Sciatic nerve (tissue), 2 donors: ENCODE data around the gene IZUMO1. TPM values are rescaled to one million over a fixed set of nuclear protein-coding genes. Genes with fewer than 3 reads are reported as not detected.

Experiments
- ATAC-seq: fragments of 200-7000 bp; cut with Tn5 transposase; one replicate; pipeline ENCODE4 v1.9.1; 2020; ENCODE audit warnings: mild to moderate bottlenecking, moderate library complexity
- DNase-seq: peaks from one replicate; pipeline ENCODE4 v3.0.0-alpha.2; 2020; ENCODE audit warnings: low spot score
- intact Hi-C: fragments of 100-400 bp; cut with DNase I; formaldehyde crosslinking; loops from one replicate; pipeline ENCODE4 v1.14.2; 2022
- total RNA-seq: library from RNA; stranded (reverse); fragmentation: NEBNext Ultra II Directional; extraction: Animal tissue kit (Norgen Biotek cat#: 25700); gene quantifications from one replicate; pipeline ENCODE4 v1.2.1, GENCODE V29; 2021
- donor health status: DM: no; HTN: no; CAD: no.
- donor health status: DM: no; HTN: no; CAD: no.

Gene IZUMO1
- total RNA-seq, 1 donor from 2014 or later = 0.27 TPM

GRCh38 chr19:48740164-48740972 is 6.3 kb downstream of the IZUMO1 start, which contains the start of gene RASIP1:
Gene RASIP1 (minus strand): TSS chr19:48740610. CDS start chr19:48740282, 328 bp downstream.
- intact Hi-C loops = no loop called here
- ATAC-seq = peak; percentile 2
- no peak for DNase-seq

GRCh38 chr19:48739404-48740163 is 7.1 kb downstream of the IZUMO1 start:
- intact Hi-C loops = no loop called here
- no peak for DNase-seq
- ATAC-seq = no peak

GRCh38 chr19:48738557-48739403 is 7.9 kb downstream of the IZUMO1 start:
- peak; percentile 91 for ATAC-seq
- peak; percentile 96 for DNase-seq
- intact Hi-C loops = no loop called here

- ATAC-seq (peak; percentile 1), DNase-seq (no peak)
- intact Hi-C loops = no loop called here
Measured at GRCh38 chr19:48737360-48737998, 9.2 kb downstream of the IZUMO1 start.

- ATAC-seq = no peak
Measured at GRCh38 chr19:48735031-48735615, 11.6 kb downstream of the IZUMO1 start.

DNA sequence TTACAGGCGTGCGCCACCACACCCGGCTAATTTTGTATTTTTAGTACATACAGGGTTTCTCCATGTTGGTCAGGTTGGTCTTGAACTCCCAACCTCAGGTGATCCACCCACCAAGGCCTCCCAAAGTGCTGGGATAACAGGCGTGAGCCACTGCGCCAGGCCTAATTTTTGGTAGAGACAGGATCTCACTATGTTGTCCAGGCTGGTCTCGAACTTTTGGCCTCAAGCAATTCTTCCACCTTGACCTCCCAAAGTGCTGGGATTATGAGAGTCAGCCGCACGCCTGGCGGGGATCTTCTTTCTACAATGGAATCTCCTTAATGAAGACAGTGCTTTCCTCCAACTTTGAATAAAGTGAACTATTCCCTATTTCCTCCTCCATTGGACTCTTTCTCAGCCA is 12.1 kb downstream of the IZUMO1 start:
- ATAC-seq (no peak), DNase-seq (no peak)
- intact Hi-C loops = no loop called here

More at GRCh38 chr19:48735031-48735615, 11.6 kb downstream of the IZUMO1 start:
- intact Hi-C loops = no loop called here
- DNase-seq = no peak

GRCh38 chr19:48731452-48731851 is 15.3 kb downstream of the IZUMO1 start:
- intact Hi-C loops = no loop called here
- no peak for ATAC-seq
- no peak for DNase-seq

DNA sequence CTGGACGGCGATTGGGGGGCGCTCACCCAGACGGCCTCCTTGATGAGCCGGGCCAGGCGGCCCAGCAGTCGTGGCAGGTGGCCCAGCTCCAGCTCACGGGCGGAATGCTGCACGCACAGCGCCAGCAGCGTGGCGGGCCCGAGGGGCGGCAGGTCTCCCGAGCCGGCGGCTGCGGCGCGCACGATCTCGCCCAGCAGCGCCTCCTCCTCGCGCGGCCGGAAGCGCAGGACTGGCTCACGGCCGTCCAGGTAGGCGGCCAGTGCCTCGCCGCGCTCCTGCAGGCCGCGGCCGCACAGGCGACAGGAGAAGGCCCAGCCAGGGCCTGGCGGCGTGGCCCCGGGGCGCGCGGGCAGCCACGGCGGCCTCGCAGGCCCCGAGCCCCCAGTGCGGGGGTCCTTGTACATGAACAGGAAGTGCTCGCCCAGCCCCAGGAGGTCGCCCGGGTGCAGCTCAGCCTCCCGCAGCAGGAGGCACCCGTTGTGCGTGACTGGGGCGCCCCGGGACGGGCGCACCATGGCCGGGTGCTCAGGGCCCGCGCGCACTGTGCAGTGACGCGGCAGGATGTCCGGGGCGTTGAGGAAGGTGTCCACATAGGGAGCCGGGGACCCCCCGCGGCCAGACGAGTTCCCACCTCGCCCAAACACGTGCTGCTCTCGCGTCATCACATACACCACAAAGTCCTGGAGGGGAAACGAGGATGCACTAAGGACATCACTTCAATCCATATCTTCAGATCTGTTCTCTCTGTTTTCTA is 17.6 kb downstream of the IZUMO1 start:
- intact Hi-C loops = no loop called here
- ATAC-seq (peak; percentile 40), DNase-seq (no peak)

- intact Hi-C loops = no loop called here
- ATAC-seq = no peak
- no peak for DNase-seq
Measured at GRCh38 chr19:48726556-48726955, 20.2 kb downstream of the IZUMO1 start.

DNA sequence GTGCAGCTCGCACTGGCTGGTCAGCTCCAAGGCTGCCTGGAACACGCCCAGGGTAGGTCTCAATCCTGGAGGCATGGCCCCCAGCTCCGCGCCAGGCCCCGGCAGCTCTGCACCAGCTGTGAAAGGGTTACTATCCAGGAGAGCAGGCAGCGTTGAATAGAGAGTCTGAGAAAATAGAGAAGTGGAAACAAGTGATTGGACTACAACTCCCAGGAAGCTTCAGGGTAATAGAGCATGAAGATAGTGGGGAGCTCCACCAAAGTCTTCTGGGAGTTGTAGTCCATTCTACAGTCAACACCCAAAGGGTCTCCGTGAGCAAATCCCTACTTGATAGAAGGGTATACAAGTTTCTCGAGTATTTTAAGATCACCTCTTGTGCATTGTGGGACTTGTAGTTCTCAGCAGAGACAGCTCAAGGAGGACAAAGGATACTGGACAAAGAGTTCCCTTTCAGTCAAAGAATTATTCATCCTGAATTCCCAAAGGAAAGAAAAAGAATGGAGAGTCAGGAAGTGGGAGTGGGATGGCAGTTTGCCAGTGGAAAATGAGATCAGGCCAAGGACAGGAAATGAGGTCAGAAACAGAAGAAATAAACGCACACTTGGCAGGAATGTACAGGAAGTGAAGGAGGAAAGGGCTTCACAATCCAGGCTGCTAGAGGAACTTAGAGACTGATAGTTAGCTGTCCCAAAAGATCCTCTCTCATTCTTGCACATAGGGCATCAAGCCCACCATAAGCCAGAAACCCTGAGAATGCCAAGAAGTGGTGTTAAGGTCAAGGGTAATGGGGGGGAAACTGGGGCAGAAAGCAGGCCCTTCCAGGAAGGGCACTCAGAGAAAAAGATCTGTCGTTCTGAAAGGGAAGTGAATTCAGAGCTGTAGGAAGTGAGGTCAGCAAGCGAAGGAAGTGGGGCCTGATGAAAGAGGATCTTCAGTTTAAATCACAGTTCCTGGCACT is 21.6 kb downstream of the IZUMO1 start:
- ATAC-seq = peak; percentile 30
- DNase-seq = peak; percentile 80
- intact Hi-C loops = no loop called here

- DNase-seq (no peak), ATAC-seq (no peak)
- intact Hi-C loops = no loop called here
Measured at GRCh38 chr19:48722196-48722708, 24.5 kb downstream of the IZUMO1 start.

- intact Hi-C loops = no loop called here
- peak; percentile 92 for ATAC-seq
- peak; percentile 99 for DNase-seq
Measured at GRCh38 chr19:48720613-48721296, 26.0 kb downstream of the IZUMO1 start.

DNA sequence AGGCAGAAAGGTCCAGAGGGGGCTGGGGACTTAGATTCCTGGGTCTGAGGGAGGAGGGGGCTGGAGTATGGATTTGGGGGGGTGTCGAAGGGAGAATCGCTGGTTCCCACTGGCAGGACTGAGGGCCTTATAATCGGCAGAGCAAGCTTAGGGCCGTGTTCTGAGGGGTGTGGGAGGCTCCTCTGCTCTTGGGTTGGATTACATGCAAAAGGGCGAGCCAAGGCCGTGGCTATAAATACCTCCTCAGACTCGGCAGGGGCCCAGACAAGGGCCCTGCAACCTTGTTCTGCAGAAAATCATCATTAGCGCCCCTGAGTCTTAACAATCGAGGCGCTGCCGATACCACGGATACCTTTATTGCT is 26.5 kb downstream of the IZUMO1 start:
- DNase-seq (no peak), ATAC-seq (peak; percentile 0)
- intact Hi-C loops = no loop called here

- intact Hi-C loops = no loop called here
- ATAC-seq = no peak
- peak; percentile 70 for DNase-seq
Measured at GRCh38 chr19:48719263-48720171, 27.2 kb downstream of the IZUMO1 start, which contains the start of gene MAMSTR. Gene MAMSTR (minus strand): TSS chr19:48719725. CDS start chr19:48719031, 694 bp downstream.

DNA sequence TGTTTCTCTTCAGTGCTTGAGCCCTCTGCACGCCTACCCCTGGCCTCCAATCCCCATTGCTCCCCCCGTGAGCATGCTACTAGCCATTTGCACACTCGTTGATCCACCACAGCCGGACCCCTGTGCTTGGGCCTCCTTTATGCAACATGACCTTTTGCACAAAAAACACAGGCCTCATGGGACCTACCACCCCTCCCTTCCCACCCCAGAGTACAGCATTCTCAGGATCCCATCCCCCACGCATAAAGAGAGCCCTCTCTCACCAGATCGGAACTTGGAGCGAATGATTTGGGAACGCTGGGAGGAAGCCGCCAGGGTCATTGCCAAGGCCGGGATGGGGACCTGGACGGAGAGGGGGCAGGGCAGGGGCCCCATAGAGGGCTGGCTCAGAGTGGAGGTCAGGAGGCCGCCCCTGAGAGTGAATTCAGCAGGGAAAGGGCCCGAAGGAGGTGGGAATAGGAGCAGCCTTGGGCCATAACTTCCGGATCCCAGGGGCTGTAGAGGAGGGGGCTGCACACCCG is 27.9 kb downstream of the IZUMO1 start:
- intact Hi-C loops = no loop called here
- DNase-seq = no peak
- ATAC-seq = no peak
